Measurements from ENCODE around the gene KRTAP4-7. TPM values are rescaled to one million over a fixed set of nuclear protein-coding genes. Genes with fewer than 3 reads are reported as not detected.
"Not testable (repeated sequence)": the region's sequence is repeated elsewhere in the genome, so short reads cannot be mapped to it uniquely, and the experiment has no call there.

KRTAP4-7 gene
- total RNA-seq (ENCODE audit: low replicate concordance): not detected in 2 replicates
- long read RNA-seq: 0 reads

DNA sequence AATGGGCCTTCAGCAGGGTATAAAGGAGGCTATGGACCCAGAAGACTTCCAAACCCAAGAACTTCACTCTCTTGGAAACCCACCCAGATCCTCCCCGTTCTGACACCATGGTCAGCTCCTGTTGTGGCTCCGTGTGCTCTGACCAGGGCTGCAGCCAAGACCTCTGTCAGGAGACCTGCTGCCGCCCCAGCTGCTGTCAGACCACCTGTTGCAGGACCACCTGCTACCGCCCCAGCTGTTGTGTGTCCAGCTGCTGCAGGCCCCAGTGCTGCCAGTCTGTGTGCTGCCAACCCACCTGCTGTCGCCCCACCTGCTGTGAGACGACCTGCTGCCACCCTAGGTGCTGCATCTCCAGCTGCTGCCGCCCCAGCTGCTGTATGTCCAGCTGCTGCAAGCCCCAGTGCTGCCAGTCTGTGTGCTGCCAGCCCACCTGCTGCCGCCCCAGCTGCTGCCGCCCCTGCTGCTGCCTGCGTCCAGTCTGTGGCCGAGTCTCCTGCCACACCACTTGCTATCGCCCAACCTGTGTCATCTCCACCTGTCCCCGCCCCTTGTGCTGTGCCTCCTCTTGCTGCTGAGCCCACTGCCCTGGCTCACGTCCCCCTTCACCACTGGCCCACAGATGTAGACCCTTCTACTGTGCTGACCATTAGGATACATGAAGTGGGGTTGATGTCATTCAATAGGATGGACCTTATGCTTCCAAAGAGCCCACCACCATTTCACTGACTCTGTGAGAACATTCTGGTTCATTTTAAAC is at the start of gene KRTAP4-7:
Gene KRTAP4-7, plus strand, starts transcription at position 51 of the 757 bp plus-strand sequence. Its CDS starts 57 bp downstream, at position 108.
- not testable (repeated sequence) for H3K4me1 Mint-ChIP-seq (ENCODE audit: unreplicated experiment); H3K4me3 Mint-ChIP-seq; H3K27ac Mint-ChIP-seq; H3K9me3 Mint-ChIP-seq; DNase-seq (ENCODE audit: extremely low spot score, unreplicated experiment); H3K27me3 Mint-ChIP-seq; H3K36me3 Mint-ChIP-seq

DNA sequence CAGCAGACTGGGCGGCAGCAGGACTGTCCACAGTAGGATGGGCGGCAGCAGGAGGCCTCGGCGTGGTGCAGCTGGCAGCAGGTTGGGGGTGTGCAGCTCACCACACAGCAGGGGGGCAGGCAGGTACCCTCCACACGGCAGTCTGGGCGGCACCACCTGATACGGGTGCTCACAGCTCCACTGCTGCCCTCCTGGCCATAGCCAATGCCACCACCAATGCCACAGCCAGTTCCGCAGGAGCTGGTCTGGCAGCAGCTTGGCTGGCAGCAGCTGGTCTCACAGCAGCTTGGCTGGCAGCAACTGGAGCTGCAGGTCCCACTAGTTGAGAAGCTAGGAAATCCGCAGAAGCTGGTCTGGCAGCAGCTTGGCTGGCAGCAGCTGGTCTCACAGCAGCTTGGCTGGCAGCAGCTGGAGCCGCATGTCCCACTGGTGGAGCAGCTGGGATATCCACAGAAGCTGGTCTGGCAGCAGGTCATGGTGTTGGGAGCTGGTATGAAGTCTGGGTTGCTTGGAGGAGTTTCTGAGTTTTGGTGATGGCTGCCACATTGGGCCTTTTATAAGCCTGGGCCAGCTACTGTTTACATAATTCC is 49.5 kb upstream of the KRTAP4-7 start, which contains the start of gene KRTAP1-3:
Gene KRTAP1-3, minus strand, starts transcription at position 529 of the 590 bp plus-strand sequence. Its CDS starts 53 bp downstream, at position 476.
- H3K4me3 Mint-ChIP-seq; H3K36me3 Mint-ChIP-seq; H3K9me3 Mint-ChIP-seq; H3K4me1 Mint-ChIP-seq (ENCODE audit: unreplicated experiment); H3K27ac Mint-ChIP-seq; DNase-seq (ENCODE audit: extremely low spot score, unreplicated experiment); H3K27me3 Mint-ChIP-seq: not testable (repeated sequence)

DNA sequence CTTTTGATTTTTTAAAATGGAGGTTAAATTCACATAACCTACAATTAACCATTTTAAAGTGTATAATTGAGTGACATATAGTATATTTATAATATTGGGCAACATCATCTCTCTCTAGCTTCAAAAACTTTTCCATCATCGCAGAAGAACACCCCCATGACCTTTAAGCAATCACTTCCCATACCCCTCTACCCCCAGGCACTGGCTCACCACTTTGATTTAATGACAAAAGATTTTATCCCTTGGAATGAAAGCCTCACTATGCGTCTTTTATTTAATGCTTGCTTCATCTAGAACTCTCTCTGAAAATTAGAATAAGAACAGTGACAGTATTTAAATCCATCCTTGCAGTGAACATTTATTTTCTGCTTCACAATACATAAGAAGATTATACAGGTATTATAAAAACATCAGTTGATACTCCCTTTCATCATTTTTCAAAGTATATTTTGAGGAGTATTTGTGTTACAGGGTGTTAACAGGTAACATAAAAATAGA is 46.0 kb upstream of the KRTAP4-7 start:
- TF ChIP-seq, protein P1, sequence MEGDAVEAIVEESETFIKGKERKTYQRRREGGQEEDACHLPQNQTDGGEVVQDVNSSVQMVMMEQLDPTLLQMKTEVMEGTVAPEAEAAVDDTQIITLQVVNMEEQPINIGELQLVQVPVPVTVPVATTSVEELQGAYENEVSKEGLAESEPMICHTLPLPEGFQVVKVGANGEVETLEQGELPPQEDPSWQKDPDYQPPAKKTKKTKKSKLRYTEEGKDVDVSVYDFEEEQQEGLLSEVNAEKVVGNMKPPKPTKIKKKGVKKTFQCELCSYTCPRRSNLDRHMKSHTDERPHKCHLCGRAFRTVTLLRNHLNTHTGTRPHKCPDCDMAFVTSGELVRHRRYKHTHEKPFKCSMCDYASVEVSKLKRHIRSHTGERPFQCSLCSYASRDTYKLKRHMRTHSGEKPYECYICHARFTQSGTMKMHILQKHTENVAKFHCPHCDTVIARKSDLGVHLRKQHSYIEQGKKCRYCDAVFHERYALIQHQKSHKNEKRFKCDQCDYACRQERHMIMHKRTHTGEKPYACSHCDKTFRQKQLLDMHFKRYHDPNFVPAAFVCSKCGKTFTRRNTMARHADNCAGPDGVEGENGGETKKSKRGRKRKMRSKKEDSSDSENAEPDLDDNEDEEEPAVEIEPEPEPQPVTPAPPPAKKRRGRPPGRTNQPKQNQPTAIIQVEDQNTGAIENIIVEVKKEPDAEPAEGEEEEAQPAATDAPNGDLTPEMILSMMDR (conservative IDR thresholded peaks at IDR 0.05): no peak
- no peaks in the 10 kb centered on the region for H3K27me3 Mint-ChIP-seq
- H3K27ac Mint-ChIP-seq: no peak overlapping the region
- no peak overlapping the region for H3K4me3 Mint-ChIP-seq
- no peak for DNase-seq (ENCODE audit: extremely low spot score, unreplicated experiment)
- no peaks in the 10 kb centered on the region for H3K36me3 Mint-ChIP-seq
- H3K4me1 Mint-ChIP-seq (ENCODE audit: unreplicated experiment): no peaks in the 10 kb centered on the region
- H3K9me3 Mint-ChIP-seq: no peaks in the 10 kb centered on the region

DNA sequence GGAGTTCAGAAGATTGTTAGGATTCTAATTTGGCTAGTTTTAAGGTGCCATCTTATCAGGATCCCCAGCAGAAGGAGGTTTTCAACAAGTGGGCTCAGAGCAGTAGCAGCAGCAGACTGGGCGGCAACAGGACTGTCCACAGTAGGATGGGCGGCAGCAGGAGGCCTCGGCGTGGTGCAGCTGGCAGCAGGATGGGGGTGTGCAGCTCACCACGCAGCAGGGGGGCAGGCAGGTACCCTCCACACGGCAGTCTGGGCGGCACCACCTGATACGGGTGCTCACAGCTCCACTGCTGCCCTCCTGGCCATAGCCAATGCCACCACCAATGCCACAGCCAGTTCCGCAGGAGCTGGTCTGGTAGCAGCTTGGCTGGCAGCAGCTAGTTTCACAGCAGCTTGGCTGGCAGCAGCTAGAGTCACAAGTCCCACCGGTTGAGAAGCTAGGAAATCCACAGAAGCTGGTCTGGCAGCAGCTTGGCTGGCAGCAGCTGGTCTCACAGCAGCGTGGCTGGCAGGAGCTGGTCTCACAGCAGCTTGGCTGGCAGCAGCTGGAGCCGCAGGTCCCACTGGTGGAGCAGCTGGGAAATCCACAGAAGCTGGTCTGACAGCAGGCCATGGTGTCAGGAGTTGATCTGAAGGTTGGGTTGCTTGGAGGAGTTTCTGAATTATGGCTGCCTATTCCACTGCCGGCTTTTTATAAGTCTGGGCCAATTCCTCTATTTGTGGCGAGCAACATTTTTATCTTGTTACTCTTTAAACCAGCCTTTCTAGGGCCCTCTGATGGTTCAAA is 43.0 kb upstream of the KRTAP4-7 start, which contains the start of gene KRTAP1-1:
Gene KRTAP1-1, minus strand, starts transcription at position 668 of the 789 bp plus-strand sequence. Its CDS starts 53 bp downstream, at position 615.
- not testable (repeated sequence) for H3K27me3 Mint-ChIP-seq; H3K27ac Mint-ChIP-seq; H3K36me3 Mint-ChIP-seq; H3K4me3 Mint-ChIP-seq; DNase-seq (ENCODE audit: extremely low spot score, unreplicated experiment); H3K9me3 Mint-ChIP-seq; H3K4me1 Mint-ChIP-seq (ENCODE audit: unreplicated experiment)

DNA sequence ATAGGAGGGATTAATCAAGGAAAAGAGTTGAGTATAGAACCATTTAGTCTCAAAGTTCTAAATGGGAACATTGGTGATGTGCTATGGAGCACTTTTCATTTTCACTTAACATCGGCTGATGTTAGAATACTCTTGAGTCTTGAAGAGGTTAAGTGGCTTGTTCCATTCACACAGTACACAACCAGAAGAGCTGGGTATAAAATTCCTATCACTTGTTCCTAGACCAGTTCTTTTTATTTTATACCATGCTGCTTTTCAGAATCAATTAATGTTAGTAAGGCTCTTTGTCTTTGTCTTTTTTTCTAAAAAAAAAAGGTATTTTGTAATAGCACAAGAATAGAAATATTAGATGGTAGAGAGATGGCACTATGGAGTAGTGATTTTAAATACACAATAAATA is 41.0 kb upstream of the KRTAP4-7 start:
- Mint-ChIP-seq H3K27me3 (no peaks in the 10 kb centered on the region), H3K4me3 (no peak overlapping the region), H3K4me1 (ENCODE audit: unreplicated experiment) (no peaks in the 10 kb centered on the region), H3K27ac (no peak overlapping the region), H3K36me3 (no peaks in the 10 kb centered on the region), H3K9me3 (peaks cover 5% of the 10 kb centered on the region)
- TF ChIP-seq, protein P1 (conservative IDR thresholded peaks at IDR 0.05): no peak
- DNase-seq (ENCODE audit: extremely low spot score, unreplicated experiment): no peak

DNA sequence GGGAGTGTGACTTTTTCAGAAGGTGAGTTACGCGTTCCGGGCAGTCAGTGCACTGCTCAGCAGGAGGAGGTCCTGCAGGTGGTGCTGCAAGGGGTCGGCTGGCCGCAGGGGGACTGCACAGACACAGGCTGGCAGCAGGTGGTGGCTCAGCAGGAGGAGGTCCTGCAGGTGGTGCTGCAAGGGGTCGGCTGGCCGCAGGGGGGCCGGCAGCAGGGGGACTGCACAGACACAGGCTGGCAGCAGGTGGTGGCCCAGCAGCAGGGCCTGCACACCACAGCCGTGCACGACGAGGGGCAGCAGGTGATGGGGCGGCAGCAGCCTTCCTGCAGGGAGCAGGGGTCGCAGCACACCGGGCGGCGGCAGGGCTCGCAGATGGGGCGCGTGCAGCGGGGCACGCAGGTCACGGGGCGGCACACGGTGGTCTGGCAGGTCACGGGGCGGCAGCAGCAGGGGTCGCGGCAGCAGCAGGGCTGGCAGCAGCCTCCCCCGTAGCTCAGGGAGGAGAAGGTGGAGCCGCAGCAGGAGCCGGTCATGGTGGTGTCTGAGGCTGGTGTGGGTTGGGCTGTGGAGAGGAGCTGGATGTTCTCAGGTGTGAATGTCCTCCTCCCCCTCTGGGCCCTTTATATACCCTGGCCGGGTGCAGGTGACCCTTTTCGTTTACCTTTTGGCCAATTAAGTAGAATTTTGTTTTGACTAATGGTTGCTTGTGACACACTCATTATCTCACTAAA is 37.0 kb upstream of the KRTAP4-7 start, which contains the start of gene KRTAP2-1:
Gene KRTAP2-1, minus strand, starts transcription at position 582 of the 731 bp plus-strand sequence. Its CDS starts 49 bp downstream, at position 533.
- H3K4me3 Mint-ChIP-seq; H3K36me3 Mint-ChIP-seq; H3K27ac Mint-ChIP-seq; H3K9me3 Mint-ChIP-seq; H3K27me3 Mint-ChIP-seq; DNase-seq (ENCODE audit: extremely low spot score, unreplicated experiment): not testable (repeated sequence)
- H3K4me1 Mint-ChIP-seq (ENCODE audit: unreplicated experiment): peaks cover 11% of the 10 kb centered on the region

DNA sequence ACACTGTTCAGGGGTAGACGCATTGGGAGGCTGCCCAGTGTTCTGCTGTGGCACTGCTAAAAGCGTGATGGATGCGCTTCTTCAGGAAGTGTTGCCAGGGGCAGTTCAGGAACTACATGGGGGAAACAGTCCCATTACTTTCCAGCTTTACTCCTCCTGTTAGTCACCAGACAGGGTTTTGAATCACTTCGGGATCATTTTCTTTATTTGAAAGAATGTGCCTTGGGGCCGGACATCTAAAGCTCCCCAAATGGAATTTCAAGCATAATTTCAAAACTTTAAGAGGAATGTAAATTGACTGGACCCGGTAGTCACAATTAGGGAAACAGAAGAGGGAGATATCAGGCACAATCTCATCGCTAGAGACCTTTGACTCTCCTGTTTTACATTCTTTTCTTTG is 35.5 kb upstream of the KRTAP4-7 start:
- Mint-ChIP-seq H3K9me3 (peaks cover 9% of the 10 kb centered on the region), H3K4me3 (peak overlapping the region; percentile 20), H3K27ac (peak overlapping the region; percentile 48)

More for the DNA sequence above, 35.5 kb upstream of the KRTAP4-7 start:
- H3K36me3 Mint-ChIP-seq: no peaks in the 10 kb centered on the region
- H3K4me1 Mint-ChIP-seq (ENCODE audit: unreplicated experiment): peaks cover 11% of the 10 kb centered on the region
- DNase-seq (ENCODE audit: extremely low spot score, unreplicated experiment): no peak
- H3K27me3 Mint-ChIP-seq: no peaks in the 10 kb centered on the region
- TF ChIP-seq, protein P1 (conservative IDR thresholded peaks at IDR 0.05): no peak

All from type B pancreatic cell (in vitro differentiated cells).